HEK293 (cell line): ENCODE data around the gene NCKAP5.

Source experiments
- CTCF ChIA-PET: fragments of 350-600 bp; formaldehyde crosslinking; extraction: SDS; loops from one replicate; lab custom pipeline; 2021; ENCODE audit warnings: antibody characterized with exemption; lab: Yijun Ruan, JAX
- POLR2A ChIA-PET: fragments of 300-600 bp; formaldehyde crosslinking; extraction: SDS; loops from one replicate; lab custom pipeline; 2020; ENCODE audit warnings: antibody characterized with exemption, inconsistent platforms; lab: Yijun Ruan, JAX
- H3K27ac ChIP-seq: fragments of 200-500 bp; sonication (Bioruptor generic); 2 replicates; pipeline ENCODE4 v1.5.1; 2014; ENCODE audit warnings: low read depth, low read length, control low read depth, inconsistent platforms; ENCODE audit errors: extremely low read depth
- H3K36me3 ChIP-seq, 2 experiments: fragments of 200-500 bp in 1 of 2; sonication (Bioruptor generic) in 1 of 2; 1 replicate in 1 of 2; 2 replicates in 1 of 2; pipeline ENCODE4 v1.5.1; 2014 to 2017; ENCODE audit warnings: inconsistent platforms in 2 of 2, low read length in 2 of 2; ENCODE audit not compliant: control insufficient read depth in 2 of 2, insufficient read depth in 1 of 2
- H3K4me1 ChIP-seq: fragments of 200-500 bp; sonication (Bioruptor generic); 2 replicates; pipeline ENCODE4 v1.5.1; 2014; ENCODE audit warnings: mild to moderate bottlenecking, low read length, inconsistent platforms; ENCODE audit not compliant: control insufficient read depth, insufficient read depth
- H3K4me3 ChIP-seq: 2 replicates; pipeline ENCODE4 v1.5.1; 2011; ENCODE audit warnings: low read depth, mild to moderate bottlenecking, control low read depth, low read length, moderate library complexity
- H3K9me3 ChIP-seq: fragments of 200-500 bp; sonication (Bioruptor generic); 2 replicates; pipeline ENCODE4 v1.5.1; 2014; ENCODE audit warnings: low read depth, low read length, inconsistent platforms; ENCODE audit not compliant: control insufficient read depth, insufficient read depth
- OSR2 ChIP-seq: fragments of 450-650 bp; formaldehyde crosslinking; IDR thresholded peaks from 2 replicates; pipeline ENCODE4 v1.5.1; 2016; ENCODE audit warnings: missing biosample characterization, missing genetic modification characterization
- OVOL3 ChIP-seq: fragments of 450-650 bp; formaldehyde crosslinking; IDR thresholded peaks from 2 replicates; pipeline ENCODE4 v1.5.1; 2016; ENCODE audit warnings: missing biosample characterization, missing genetic modification characterization
- RBAK ChIP-seq: fragments of 450-650 bp; formaldehyde crosslinking; IDR thresholded peaks from 2 replicates; pipeline ENCODE4 v1.5.1; 2016; ENCODE audit warnings: missing biosample characterization, missing genetic modification characterization
- SP2 ChIP-seq: fragments of 450-650 bp; formaldehyde crosslinking; IDR thresholded peaks from 2 replicates; pipeline ENCODE4 v1.5.1; 2016; ENCODE audit warnings: missing biosample characterization, missing genetic modification characterization
- YY2 ChIP-seq: fragments of 450-650 bp; formaldehyde crosslinking; IDR thresholded peaks from 2 replicates; pipeline ENCODE4 v1.5.1; 2016; ENCODE audit warnings: missing biosample characterization, missing genetic modification characterization
- ZFP41 ChIP-seq: fragments of 450-650 bp; formaldehyde crosslinking; IDR thresholded peaks from 2 replicates; pipeline ENCODE4 v1.5.1; 2016; ENCODE audit warnings: missing biosample characterization, missing genetic modification characterization, borderline replicate concordance
- ZNF10 ChIP-seq: fragments of 450-650 bp; formaldehyde crosslinking; IDR thresholded peaks from 2 replicates; pipeline ENCODE4 v1.5.1; 2017; ENCODE audit warnings: missing biosample characterization, missing genetic modification characterization
- ZNF121 ChIP-seq: fragments of 450-650 bp; formaldehyde crosslinking; IDR thresholded peaks from 2 replicates; pipeline ENCODE4 v1.5.1; 2016; ENCODE audit warnings: missing biosample characterization, missing genetic modification characterization
- ZNF169 ChIP-seq: fragments of 450-650 bp; formaldehyde crosslinking; IDR thresholded peaks from 2 replicates; pipeline ENCODE4 v1.5.1; 2016; ENCODE audit warnings: missing biosample characterization, missing genetic modification characterization
- ZNF214 ChIP-seq: fragments of 450-650 bp; formaldehyde crosslinking; IDR thresholded peaks from 2 replicates; pipeline ENCODE4 v1.5.1; 2017; ENCODE audit warnings: missing biosample characterization, mild to moderate bottlenecking, missing genetic modification characterization, borderline replicate concordance
- ZNF221 ChIP-seq: fragments of 450-650 bp; formaldehyde crosslinking; IDR thresholded peaks from 2 replicates; pipeline ENCODE4 v1.5.1; 2017; ENCODE audit warnings: missing biosample characterization, missing genetic modification characterization, borderline replicate concordance
- ZNF335 ChIP-seq: fragments of 450-650 bp; formaldehyde crosslinking; conservative IDR thresholded peaks from 2 replicates; pipeline ENCODE4 v1.5.1; 2016; ENCODE audit warnings: missing biosample characterization, missing genetic modification characterization
- ZNF561 ChIP-seq: fragments of 450-650 bp; IDR thresholded peaks from 2 replicates; pipeline ENCODE4 v1.5.1; 2018; ENCODE audit warnings: missing biosample characterization, missing genetic modification characterization, borderline replicate concordance
- ZNF660 ChIP-seq: fragments of 450-650 bp; IDR thresholded peaks from 2 replicates; pipeline ENCODE4 v1.5.1; 2018; ENCODE audit warnings: missing biosample characterization, mild to moderate bottlenecking, missing genetic modification characterization
- ZNF747 ChIP-seq: fragments of 450-650 bp; formaldehyde crosslinking; IDR thresholded peaks from 2 replicates; pipeline ENCODE4 v1.5.1; 2016; ENCODE audit warnings: missing biosample characterization, missing genetic modification characterization
- ZNF792 ChIP-seq: fragments of 450-650 bp; formaldehyde crosslinking; IDR thresholded peaks from 2 replicates; pipeline ENCODE4 v1.5.1; 2016; ENCODE audit warnings: missing biosample characterization, missing genetic modification characterization
- ZSCAN23 ChIP-seq: fragments of 450-650 bp; formaldehyde crosslinking; IDR thresholded peaks from 2 replicates; pipeline ENCODE4 v1.5.1; 2016; ENCODE audit warnings: missing biosample characterization, missing genetic modification characterization
- TF ChIP-seq, protein P1 (sequence below): fragments of 450-650 bp; formaldehyde crosslinking; IDR thresholded peaks from 2 replicates; pipeline ENCODE4 v1.5.1; 2016; ENCODE audit warnings: missing biosample characterization, missing genetic modification characterization
- TF ChIP-seq, protein P2 (sequence below): fragments of 450-650 bp; formaldehyde crosslinking; IDR thresholded peaks from 2 replicates; pipeline ENCODE4 v1.5.1; 2016; ENCODE audit warnings: missing biosample characterization, missing genetic modification characterization
- TF ChIP-seq, protein P3 (sequence below): fragments of 450-650 bp; formaldehyde crosslinking; IDR thresholded peaks from 2 replicates; pipeline ENCODE4 v1.5.1; 2016; ENCODE audit warnings: missing biosample characterization, missing genetic modification characterization
- TF ChIP-seq, protein P4 (sequence below): fragments of 450-650 bp; formaldehyde crosslinking; IDR thresholded peaks from 2 replicates; pipeline ENCODE4 v1.5.1; 2016; ENCODE audit warnings: missing biosample characterization, missing genetic modification characterization, borderline replicate concordance
- TF ChIP-seq, protein P5 (sequence below): IDR thresholded peaks from 2 replicates; pipeline ENCODE4 v1.6.1; 2011; ENCODE audit warnings: mild to moderate bottlenecking, low read depth, low read length, borderline replicate concordance
- TF ChIP-seq, protein P6 (sequence below): fragments of 450-650 bp; formaldehyde crosslinking; IDR thresholded peaks from 2 replicates; pipeline ENCODE4 v1.5.1; 2016; ENCODE audit warnings: missing biosample characterization, missing genetic modification characterization, low read depth

NCKAP5 gene

DNA sequence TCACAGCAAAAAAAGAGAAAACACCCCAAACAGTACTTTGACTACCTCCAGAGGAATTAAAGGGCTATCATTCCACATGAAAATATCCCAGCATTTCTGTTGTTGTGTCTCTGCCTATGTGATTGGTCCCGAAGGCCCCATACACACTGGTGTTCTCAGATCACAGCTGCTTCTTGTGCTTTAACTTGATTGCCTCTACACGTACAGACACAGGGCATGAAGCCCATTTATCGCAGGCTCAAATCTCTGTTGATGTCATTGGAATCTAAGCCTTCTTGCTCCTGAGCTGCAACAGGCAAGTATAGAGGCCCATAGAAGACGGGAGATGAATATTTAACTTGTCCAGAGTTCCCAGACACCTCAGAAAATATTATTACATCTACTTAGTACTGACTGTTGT is 405.2 kb downstream of the NCKAP5 start:
- no peak overlapping the region for H3K27ac ChIP-seq
- H3K4me3 ChIP-seq = no peak overlapping the region
- TF ChIP-seq, protein P1, sequence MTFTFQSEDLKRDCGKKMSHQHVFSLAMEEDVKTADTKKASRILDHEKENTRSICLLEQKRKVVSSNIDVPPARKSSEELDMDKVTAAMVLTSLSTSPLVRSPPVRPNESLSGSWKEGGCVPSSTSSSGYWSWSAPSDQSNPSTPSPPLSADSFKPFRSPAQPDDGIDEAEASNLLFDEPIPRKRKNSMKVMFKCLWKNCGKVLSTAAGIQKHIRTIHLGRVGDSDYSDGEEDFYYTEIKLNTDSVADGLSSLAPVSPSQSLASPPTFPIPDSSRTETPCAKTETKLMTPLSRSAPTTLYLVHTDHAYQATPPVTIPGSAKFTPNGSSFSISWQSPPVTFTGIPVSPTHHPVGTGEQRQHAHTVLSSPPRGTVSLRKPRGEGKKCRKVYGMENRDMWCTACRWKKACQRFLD (tag by site-specific recombination) = no peak
- TF ChIP-seq ZFP41 (tag by site-specific recombination) (no peak), ZNF747 (no peak), ZNF169 (tag by site-specific recombination) (no peak), ZNF10 (tag by site-specific recombination) (no peak), ZNF214 (tag by site-specific recombination) (no peak), OVOL3 (no peak), YY2 (no peak), ZNF792 (no peak), ZNF121 (tag by site-specific recombination) (no peak), ZNF221 (tag by site-specific recombination) (no peak), ZSCAN23 (no peak), ZNF660 (no peak), ZNF561 (tag by site-specific recombination) (no peak), RBAK (tag by site-specific recombination) (no peak)
- TF ChIP-seq, protein P2, sequence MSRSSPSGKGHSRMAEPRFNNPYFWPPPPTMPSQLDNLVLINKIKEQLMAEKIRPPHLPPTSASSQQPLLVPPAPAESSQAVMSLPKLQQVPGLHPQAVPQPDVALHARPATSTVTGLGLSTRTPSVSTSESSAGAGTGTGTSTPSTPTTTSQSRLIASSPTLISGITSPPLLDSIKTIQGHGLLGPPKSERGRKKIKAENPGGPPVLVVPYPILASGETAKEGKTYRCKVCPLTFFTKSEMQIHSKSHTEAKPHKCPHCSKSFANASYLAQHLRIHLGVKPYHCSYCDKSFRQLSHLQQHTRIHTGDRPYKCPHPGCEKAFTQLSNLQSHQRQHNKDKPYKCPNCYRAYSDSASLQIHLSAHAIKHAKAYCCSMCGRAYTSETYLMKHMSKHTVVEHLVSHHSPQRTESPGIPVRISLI (tag by site-specific recombination) = no peak
- TF ChIP-seq, protein P3, sequence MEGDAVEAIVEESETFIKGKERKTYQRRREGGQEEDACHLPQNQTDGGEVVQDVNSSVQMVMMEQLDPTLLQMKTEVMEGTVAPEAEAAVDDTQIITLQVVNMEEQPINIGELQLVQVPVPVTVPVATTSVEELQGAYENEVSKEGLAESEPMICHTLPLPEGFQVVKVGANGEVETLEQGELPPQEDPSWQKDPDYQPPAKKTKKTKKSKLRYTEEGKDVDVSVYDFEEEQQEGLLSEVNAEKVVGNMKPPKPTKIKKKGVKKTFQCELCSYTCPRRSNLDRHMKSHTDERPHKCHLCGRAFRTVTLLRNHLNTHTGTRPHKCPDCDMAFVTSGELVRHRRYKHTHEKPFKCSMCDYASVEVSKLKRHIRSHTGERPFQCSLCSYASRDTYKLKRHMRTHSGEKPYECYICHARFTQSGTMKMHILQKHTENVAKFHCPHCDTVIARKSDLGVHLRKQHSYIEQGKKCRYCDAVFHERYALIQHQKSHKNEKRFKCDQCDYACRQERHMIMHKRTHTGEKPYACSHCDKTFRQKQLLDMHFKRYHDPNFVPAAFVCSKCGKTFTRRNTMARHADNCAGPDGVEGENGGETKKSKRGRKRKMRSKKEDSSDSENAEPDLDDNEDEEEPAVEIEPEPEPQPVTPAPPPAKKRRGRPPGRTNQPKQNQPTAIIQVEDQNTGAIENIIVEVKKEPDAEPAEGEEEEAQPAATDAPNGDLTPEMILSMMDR (tag by site-specific recombination) = no peak
- TF ChIP-seq, all 188 proteins: peak for 0
- ChIA-PET CTCF (interaction anchor here (0.6 kb wide), 1 partner anchor 367 kb away, joined by 3 read pairs; no protein-coding TSS in a partner anchor), POLR2A (no interaction called here)
- Histone ChIP-seq H3K9me3 (no peaks in the 10 kb centered on the region), H3K36me3 (no peaks in the 10 kb centered on the region), H3K4me1 (no peaks in the 10 kb centered on the region)

DNA sequence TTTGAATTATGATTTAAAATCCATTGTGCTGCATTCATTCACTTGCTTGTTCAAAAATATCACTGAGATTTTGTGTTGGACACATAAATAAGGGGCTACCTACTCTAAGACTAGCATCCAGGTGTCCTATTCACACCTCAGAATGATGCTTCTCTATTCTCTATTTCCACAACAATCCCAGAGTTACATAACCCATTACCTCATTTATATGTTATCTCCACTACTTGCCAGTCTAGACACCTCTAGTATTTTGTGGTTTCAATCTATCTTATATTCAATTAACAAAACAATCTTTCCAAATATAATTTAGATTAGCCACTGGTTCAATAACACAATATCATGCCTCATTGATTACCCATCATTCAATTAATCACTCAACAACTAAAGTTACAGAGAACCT is 409.8 kb downstream of the NCKAP5 start:
- CTCF ChIA-PET = no interaction called here
- no peaks in the 10 kb centered on the region for H3K9me3 ChIP-seq
- H3K4me1 ChIP-seq = no peaks in the 10 kb centered on the region
- POLR2A ChIA-PET = no interaction called here
- TF ChIP-seq, protein P4, sequence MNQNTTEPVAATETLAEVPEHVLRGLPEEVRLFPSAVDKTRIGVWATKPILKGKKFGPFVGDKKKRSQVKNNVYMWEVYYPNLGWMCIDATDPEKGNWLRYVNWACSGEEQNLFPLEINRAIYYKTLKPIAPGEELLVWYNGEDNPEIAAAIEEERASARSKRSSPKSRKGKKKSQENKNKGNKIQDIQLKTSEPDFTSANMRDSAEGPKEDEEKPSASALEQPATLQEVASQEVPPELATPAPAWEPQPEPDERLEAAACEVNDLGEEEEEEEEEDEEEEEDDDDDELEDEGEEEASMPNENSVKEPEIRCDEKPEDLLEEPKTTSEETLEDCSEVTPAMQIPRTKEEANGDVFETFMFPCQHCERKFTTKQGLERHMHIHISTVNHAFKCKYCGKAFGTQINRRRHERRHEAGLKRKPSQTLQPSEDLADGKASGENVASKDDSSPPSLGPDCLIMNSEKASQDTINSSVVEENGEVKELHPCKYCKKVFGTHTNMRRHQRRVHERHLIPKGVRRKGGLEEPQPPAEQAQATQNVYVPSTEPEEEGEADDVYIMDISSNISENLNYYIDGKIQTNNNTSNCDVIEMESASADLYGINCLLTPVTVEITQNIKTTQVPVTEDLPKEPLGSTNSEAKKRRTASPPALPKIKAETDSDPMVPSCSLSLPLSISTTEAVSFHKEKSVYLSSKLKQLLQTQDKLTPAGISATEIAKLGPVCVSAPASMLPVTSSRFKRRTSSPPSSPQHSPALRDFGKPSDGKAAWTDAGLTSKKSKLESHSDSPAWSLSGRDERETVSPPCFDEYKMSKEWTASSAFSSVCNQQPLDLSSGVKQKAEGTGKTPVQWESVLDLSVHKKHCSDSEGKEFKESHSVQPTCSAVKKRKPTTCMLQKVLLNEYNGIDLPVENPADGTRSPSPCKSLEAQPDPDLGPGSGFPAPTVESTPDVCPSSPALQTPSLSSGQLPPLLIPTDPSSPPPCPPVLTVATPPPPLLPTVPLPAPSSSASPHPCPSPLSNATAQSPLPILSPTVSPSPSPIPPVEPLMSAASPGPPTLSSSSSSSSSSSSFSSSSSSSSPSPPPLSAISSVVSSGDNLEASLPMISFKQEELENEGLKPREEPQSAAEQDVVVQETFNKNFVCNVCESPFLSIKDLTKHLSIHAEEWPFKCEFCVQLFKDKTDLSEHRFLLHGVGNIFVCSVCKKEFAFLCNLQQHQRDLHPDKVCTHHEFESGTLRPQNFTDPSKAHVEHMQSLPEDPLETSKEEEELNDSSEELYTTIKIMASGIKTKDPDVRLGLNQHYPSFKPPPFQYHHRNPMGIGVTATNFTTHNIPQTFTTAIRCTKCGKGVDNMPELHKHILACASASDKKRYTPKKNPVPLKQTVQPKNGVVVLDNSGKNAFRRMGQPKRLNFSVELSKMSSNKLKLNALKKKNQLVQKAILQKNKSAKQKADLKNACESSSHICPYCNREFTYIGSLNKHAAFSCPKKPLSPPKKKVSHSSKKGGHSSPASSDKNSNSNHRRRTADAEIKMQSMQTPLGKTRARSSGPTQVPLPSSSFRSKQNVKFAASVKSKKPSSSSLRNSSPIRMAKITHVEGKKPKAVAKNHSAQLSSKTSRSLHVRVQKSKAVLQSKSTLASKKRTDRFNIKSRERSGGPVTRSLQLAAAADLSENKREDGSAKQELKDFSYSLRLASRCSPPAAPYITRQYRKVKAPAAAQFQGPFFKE = no peak
- TF ChIP-seq ZNF335 (tag by site-specific recombination) (no peak), SP2 (no peak), OSR2 (tag by site-specific recombination) (no peak)
- TF ChIP-seq, protein P5, sequence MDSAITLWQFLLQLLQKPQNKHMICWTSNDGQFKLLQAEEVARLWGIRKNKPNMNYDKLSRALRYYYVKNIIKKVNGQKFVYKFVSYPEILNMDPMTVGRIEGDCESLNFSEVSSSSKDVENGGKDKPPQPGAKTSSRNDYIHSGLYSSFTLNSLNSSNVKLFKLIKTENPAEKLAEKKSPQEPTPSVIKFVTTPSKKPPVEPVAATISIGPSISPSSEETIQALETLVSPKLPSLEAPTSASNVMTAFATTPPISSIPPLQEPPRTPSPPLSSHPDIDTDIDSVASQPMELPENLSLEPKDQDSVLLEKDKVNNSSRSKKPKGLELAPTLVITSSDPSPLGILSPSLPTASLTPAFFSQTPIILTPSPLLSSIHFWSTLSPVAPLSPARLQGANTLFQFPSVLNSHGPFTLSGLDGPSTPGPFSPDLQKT = no peak
- TF ChIP-seq, protein P6, sequence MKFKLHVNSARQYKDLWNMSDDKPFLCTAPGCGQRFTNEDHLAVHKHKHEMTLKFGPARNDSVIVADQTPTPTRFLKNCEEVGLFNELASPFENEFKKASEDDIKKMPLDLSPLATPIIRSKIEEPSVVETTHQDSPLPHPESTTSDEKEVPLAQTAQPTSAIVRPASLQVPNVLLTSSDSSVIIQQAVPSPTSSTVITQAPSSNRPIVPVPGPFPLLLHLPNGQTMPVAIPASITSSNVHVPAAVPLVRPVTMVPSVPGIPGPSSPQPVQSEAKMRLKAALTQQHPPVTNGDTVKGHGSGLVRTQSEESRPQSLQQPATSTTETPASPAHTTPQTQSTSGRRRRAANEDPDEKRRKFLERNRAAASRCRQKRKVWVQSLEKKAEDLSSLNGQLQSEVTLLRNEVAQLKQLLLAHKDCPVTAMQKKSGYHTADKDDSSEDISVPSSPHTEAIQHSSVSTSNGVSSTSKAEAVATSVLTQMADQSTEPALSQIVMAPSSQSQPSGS (tag by site-specific recombination) = no peak
- TF ChIP-seq, all 188 proteins: peak for 0
- H3K27ac ChIP-seq = no peak overlapping the region
- H3K4me3 ChIP-seq = no peak overlapping the region
- H3K36me3 ChIP-seq = no peaks in the 10 kb centered on the region
